IMR-90 (cell line): ENCODE measurements around the gene CFAP61. TPM values are rescaled to one million over a fixed set of nuclear protein-coding genes. Genes with fewer than 3 reads are reported as not detected.

Experiments
- ATAC-seq: fragments of 200-7000 bp; cut with Tn5 transposase; 2 replicates; pipeline ENCODE4 v1.9.1; 2020; ENCODE audit warnings: low read depth, mild to moderate bottlenecking, moderate library complexity
- BruUV-seq: library from RNA; stranded (reverse); fragments of 400-500 nt; replicated peaks from 2 replicates; lab custom pipeline; 2021; lab: Mats Ljungman, UMichigan
- CTCF ChIA-PET: fragments of 300-600 bp; formaldehyde crosslinking; extraction: SDS; loops from one replicate; lab custom pipeline; 2021; ENCODE audit warnings: antibody characterized with exemption; lab: Yijun Ruan, JAX
- POLR2A ChIA-PET: fragments of 300-600 bp; sonication (Branson Sonifier 250); formaldehyde crosslinking; loops from one replicate; lab custom pipeline; 2022; ENCODE audit warnings: antibody characterized with exemption; ENCODE audit not compliant: unreplicated experiment; lab: Charles Lee
- DNase-seq: peaks from one replicate; pipeline ENCODE4 v3.0.0; 2013
- H2AFZ ChIP-seq: replicated peaks from 2 replicates; pipeline ENCODE3; 2013; ENCODE audit warnings: low read length, mild to moderate bottlenecking; ENCODE audit not compliant: poor library complexity
- H2AK5ac ChIP-seq: 2 replicates; pipeline ENCODE4 v1.6.1; 2013; ENCODE audit warnings: low read depth, low read length, inconsistent platforms
- H2AK9ac ChIP-seq: replicated peaks from 2 replicates; pipeline ENCODE3; 2013; ENCODE audit warnings: mild to moderate bottlenecking, low read depth, low read length, moderate library complexity; ENCODE audit not compliant: poor library complexity
- H2BK120ac ChIP-seq: 2 replicates; pipeline ENCODE4 v1.6.1; 2013; ENCODE audit warnings: low read depth, low read length, inconsistent platforms
- H2BK15ac ChIP-seq: 3 replicates; pipeline ENCODE4 v1.6.1; 2013; ENCODE audit warnings: low read depth, low read length, inconsistent platforms
- H2BK20ac ChIP-seq: 2 replicates; pipeline ENCODE4 v1.6.1; 2013; ENCODE audit warnings: low read depth, mild to moderate bottlenecking, inconsistent platforms, low read length, moderate library complexity
- H2BK5ac ChIP-seq: 2 replicates; pipeline ENCODE4 v1.6.1; 2013; ENCODE audit warnings: mild to moderate bottlenecking, low read depth, low read length, inconsistent platforms; ENCODE audit not compliant: poor library complexity, severe bottlenecking
- H3K14ac ChIP-seq: replicated peaks from 2 replicates; pipeline ENCODE4 v1.6.1; 2013; ENCODE audit warnings: low read depth, low read length, inconsistent platforms
- H3K18ac ChIP-seq: 2 replicates; pipeline ENCODE4 v1.6.1; 2013; ENCODE audit warnings: low read depth, low read length, control low read depth
- H3K23ac ChIP-seq: 2 replicates; pipeline ENCODE4 v1.6.1; 2013; ENCODE audit warnings: low read depth, low read length, inconsistent platforms
- H3K27ac ChIP-seq: 2 replicates; pipeline ENCODE4 v1.5.1; 2013; ENCODE audit warnings: mild to moderate bottlenecking, control low read depth, low read length; ENCODE audit not compliant: insufficient read depth
- H3K27me3 ChIP-seq: 2 replicates; pipeline ENCODE4 v1.6.1; 2013; ENCODE audit warnings: low read length; ENCODE audit not compliant: control insufficient read depth, insufficient read depth
- H3K36me3 ChIP-seq: 2 replicates; pipeline ENCODE4 v1.6.1; 2013; ENCODE audit warnings: low read length, mixed read lengths; ENCODE audit not compliant: control insufficient read depth, insufficient read depth
- H3K4ac ChIP-seq: 2 replicates; pipeline ENCODE4 v1.6.1; 2013; ENCODE audit warnings: low read depth, low read length, inconsistent platforms
- H3K4me1 ChIP-seq: 2 replicates; pipeline ENCODE4 v1.6.1; 2013; ENCODE audit warnings: low read length, mixed read lengths; ENCODE audit not compliant: control insufficient read depth, insufficient read depth
- H3K4me2 ChIP-seq: 2 replicates; pipeline ENCODE4 v1.6.1; 2013; ENCODE audit warnings: low read depth, mild to moderate bottlenecking, control low read depth, low read length, moderate library complexity
- H3K4me3 ChIP-seq: 2 replicates; pipeline ENCODE4 v1.5.1; 2013; ENCODE audit warnings: low read depth, mild to moderate bottlenecking, control low read depth, low read length, moderate library complexity; ENCODE audit not compliant: insufficient read depth
- H3K56ac ChIP-seq: 2 replicates; pipeline ENCODE4 v1.6.1; 2013; ENCODE audit warnings: low read length, inconsistent platforms; ENCODE audit not compliant: insufficient read depth; ENCODE audit errors: extremely low read depth
- H3K79me1 ChIP-seq, 2 experiments: 2 replicates each; pipeline ENCODE4 v1.6.1; 2013; ENCODE audit warnings: low read length in 2 of 2, inconsistent platforms in 1 of 2, low read depth in 1 of 2
- H3K9ac ChIP-seq: 2 replicates; pipeline ENCODE4 v1.6.1; 2013; ENCODE audit warnings: low read depth, low read length, control low read depth
- H3K9me1 ChIP-seq: 2 replicates; pipeline ENCODE4 v1.6.1; 2013; ENCODE audit warnings: low read length, inconsistent platforms; ENCODE audit not compliant: insufficient read depth
- H3K9me3 ChIP-seq: 2 replicates; pipeline ENCODE4 v1.6.1; 2013; ENCODE audit warnings: low read length; ENCODE audit not compliant: control insufficient read depth, insufficient read depth
- H4K20me1 ChIP-seq: 2 replicates; pipeline ENCODE4 v1.6.1; 2013; ENCODE audit warnings: low read length, inconsistent platforms; ENCODE audit not compliant: insufficient read depth
- H4K5ac ChIP-seq: 2 replicates; pipeline ENCODE4 v1.6.1; 2013; ENCODE audit warnings: mild to moderate bottlenecking, low read depth, low read length, control low read depth
- H4K8ac ChIP-seq, 2 experiments: 2 replicates each; pipeline ENCODE4 v1.6.1; 2013; ENCODE audit warnings: low read depth in 2 of 2, low read length in 2 of 2, control low read depth in 1 of 2, inconsistent platforms in 1 of 2
- H4K91ac ChIP-seq: 2 replicates; pipeline ENCODE4 v1.6.1; 2013; ENCODE audit warnings: low read depth, low read length, inconsistent platforms; ENCODE audit not compliant: insufficient read depth
- NFE2L2 ChIP-seq: fragments of 150-350 bp; IDR thresholded peaks from 2 replicates; pipeline ENCODE4 v1.6.1; 2016; ENCODE audit warnings: low read depth, mild to moderate bottlenecking, low read length
- RFX5 ChIP-seq: IDR thresholded peaks from 2 replicates; pipeline ENCODE4 v1.8.0; 2012; ENCODE audit warnings: low read depth, mild to moderate bottlenecking, low read length, moderate library complexity
- WGBS, 2 experiments: methylation state at CpG; one replicate each; pipeline versions ENCODE4 v1.1.5 to v1.1.7; 2013; ENCODE audit warnings: missing lambda C conversion rate in 2 of 2; ENCODE audit not compliant: insufficient read length in 1 of 2; ENCODE audit errors: extremely low coverage in 2 of 2; 5-methylcytosine and 5-hydroxymethylcytosine counted together
- dilution Hi-C: fragments of 300-500 bp; cut with HindIII; formaldehyde crosslinking; loops from one replicate; pipeline ENCODE4 v1.14.3; 2018; ENCODE audit warnings: low sequenced_read_pairs; ENCODE audit not compliant: unreplicated experiment
- in situ Hi-C: fragments of 300-500 bp; cut with MboI; formaldehyde crosslinking; loops from 3 replicates; pipeline ENCODE4 v1.14.3; 2019; ENCODE audit warnings: low sequenced_read_pairs, inconsistent platforms, mixed read lengths
- intact Hi-C: fragments of 100-400 bp; cut with micrococcal nuclease; formaldehyde crosslinking; loops from 2 replicates; pipeline ENCODE4 v1.10.0; 2022
- polyA plus RNA-seq, 3 experiments: library from polyadenylated mRNA; depleted of rRNA; stranded (reverse); fragments of >200 nt; gene quantifications; 2 replicates each; pipeline ENCODE4 v1.2.3, GENCODE V29; 2012; ENCODE audit warnings: low replicate concordance in 1 of 3
- total RNA-seq: library from RNA; depleted of rRNA; stranded (reverse); fragments of >200 nt; gene quantifications from 2 replicates; pipeline ENCODE4 v1.2.3, GENCODE V29; 2012

Gene CFAP61
- total and polyA plus RNA-seq, 2 of the 4 experiments (the other 2 are of a cell fraction) = 0.07 TPM; not detected in 1

DNA sequence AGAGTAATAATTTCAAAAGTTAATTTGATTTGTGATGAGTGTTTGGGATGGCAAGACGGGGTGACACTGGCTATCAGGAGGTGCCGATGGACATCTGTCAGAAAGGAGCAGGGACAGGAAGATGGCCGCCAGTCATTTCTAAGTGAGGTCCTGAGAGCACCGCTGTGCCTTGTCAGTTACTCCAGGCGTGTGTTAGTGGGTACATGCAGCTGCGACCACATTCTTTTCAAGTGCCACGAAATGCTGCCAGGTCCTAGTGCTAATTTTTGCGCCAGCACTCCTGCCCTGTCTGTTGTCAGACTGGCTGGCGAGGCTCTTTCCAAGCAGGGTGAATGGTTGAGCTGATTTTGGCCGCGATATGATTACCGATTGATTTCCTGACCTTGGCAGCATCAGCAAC lies 251.0 kb downstream of the CFAP61 start:
- CTCF ChIA-PET = no interaction called here
- no peak overlapping the region for H4K91ac ChIP-seq
- H2BK20ac ChIP-seq = no peak overlapping the region
- H2BK5ac ChIP-seq = no peak overlapping the region
- POLR2A ChIA-PET = no interaction called here
- no peaks in the 10 kb centered on the region for H4K20me1 ChIP-seq
- no peaks in the 10 kb centered on the region for H3K9me1 ChIP-seq
- H3K27me3 ChIP-seq = no peaks in the 10 kb centered on the region; the same call in 1 of the 2 replicates
- no peak overlapping the region for H3K4me3 ChIP-seq
- in situ Hi-C loops = no loop called here
- H3K4me1 ChIP-seq = no peaks in the 10 kb centered on the region
- intact Hi-C loops = no loop called here
- H3K36me3 ChIP-seq = no peaks in the 10 kb centered on the region
- no peak overlapping the region for H3K9ac ChIP-seq
- H2AK9ac ChIP-seq = no peak overlapping the region
- H3K79me1 ChIP-seq = no peaks in the 10 kb centered on the region
- 76% methylated on average over 8 of the region's 12 CpGs; no CpG with 5 or more reads in 1 of the 2 experiments for WGBS, 2 experiments
- H3K14ac ChIP-seq = no peak overlapping the region
- no peak overlapping the region for H2AK5ac ChIP-seq
- ATAC-seq = no peak
- no peak overlapping the region for H3K27ac ChIP-seq
- H2AFZ ChIP-seq = peak overlapping the region; percentile 43
- H3K56ac ChIP-seq = no peak overlapping the region
- DNase-seq = no peak
- H4K8ac ChIP-seq = no peak overlapping the region
- H4K5ac ChIP-seq = no peak overlapping the region
- no peak overlapping the region for H3K4me2 ChIP-seq
- no peak overlapping the region for H2BK15ac ChIP-seq
- no peak overlapping the region for H3K23ac ChIP-seq
- H3K18ac ChIP-seq = no peak overlapping the region
- TF ChIP-seq RFX5 (no peak), NFE2L2 (no peak)
- BruUV-seq = no TSS peak
- dilution Hi-C loops = no loop called here
- H3K4ac ChIP-seq = no peak overlapping the region
- no peak overlapping the region for H2BK120ac ChIP-seq
- H3K9me3 ChIP-seq = no peaks in the 10 kb centered on the region
